Activated CD4-positive, alpha-beta T cell treated with anti-CD3 and anti-CD28 coated beads for 1 hour (primary cell): ENCODE measurements around the gene PPP2R5D.
"Not testable (repeated sequence)": the region's sequence is repeated elsewhere in the genome, so short reads cannot be mapped to it uniquely, and the experiment has no call there.

Source experiments
- DNase-seq: peaks from one replicate; pipeline ENCODE4 v3.0.0-alpha.2; 2020

The PPP2R5D gene

DNA sequence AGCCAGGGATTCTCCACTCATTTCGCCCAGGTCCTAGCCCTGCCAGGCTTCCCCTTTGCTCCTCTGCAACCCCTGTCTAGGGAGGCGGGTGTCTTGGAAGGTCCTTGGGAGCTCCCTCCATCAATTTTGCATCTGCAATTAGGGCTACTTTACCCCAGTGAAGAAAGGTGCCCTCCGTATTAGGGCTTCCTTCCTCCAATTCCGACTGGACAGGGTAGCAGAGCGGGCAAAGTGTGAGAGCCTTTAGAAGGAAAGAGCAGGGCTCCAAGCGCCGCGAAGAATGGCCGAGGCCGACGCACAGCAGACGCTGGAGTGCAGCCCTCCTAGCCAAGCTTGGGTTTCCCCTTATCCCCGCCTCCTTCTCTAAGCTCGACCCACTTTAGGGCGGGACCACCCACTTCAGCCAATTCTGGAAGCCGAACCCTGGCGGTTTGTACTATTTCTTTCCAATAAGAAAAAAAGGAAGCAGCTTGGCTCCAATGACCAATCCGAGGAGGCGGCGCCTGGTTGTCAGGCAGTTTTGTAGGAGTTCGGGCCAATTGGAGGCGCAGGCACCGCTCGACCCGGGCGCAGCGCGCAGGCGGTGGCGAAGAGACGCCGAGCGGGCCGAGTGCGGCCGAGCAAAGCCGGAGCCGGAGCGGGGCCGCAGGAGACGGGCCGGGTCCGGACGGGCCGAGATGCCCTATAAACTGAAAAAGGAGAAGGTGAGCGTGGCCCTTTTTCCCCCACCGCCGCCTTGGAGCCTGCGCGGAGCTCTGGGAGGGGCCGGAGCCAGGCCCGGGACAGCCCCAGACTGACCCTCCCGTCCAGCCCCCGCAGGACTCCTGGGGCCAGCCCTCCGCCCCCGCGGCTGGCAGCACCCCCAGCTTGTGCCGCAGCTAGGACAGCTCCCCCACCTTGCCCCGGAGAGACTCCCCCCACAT is at the start of gene PPP2R5D:
PPP2R5D (plus strand) TSS at position 570 of the 923 bp plus-strand sequence; CDS start at position 678, 108 bp downstream.
- DNase-seq = peak; percentile 93

DNA sequence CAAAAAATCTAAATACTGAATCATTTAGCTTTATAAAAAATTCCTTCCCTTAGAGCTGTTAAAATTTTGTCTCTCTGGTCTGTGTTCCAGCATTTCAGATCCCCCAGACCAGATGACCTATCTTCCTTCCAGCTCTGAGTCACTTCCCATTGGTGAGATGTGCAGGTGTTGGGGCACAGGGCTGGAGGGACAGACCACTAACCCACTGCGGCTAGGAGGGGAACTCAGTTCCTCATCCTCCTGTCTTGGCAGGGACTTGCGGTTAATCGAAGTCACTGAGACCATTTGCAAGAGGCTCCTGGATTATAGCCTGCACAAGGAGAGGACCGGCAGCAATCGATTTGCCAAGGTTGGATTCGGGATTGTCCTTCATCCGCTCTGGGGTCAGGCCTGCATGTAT is 49.0 kb upstream of the PPP2R5D start:
- DNase-seq = no peak

DNA sequence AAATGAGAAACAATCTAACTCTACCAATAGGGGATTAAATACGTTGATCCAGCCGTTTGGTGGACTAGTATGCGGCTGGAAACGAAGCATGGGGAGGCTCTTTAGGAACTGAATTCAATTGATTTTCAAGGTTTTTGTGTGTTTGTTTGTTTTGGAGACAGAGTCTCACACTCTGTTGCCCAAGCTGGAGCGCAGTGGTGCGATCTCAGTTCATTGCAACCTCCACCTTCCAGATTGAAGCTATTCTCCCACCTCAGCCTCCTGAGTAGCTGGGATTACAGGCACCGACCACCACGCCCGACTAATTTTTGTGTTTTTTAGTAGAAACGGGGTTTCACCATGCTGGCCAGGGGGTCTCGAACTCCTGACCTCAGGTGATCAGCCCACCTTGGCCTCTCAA is 48.0 kb upstream of the PPP2R5D start:
- no peak for DNase-seq

DNA sequence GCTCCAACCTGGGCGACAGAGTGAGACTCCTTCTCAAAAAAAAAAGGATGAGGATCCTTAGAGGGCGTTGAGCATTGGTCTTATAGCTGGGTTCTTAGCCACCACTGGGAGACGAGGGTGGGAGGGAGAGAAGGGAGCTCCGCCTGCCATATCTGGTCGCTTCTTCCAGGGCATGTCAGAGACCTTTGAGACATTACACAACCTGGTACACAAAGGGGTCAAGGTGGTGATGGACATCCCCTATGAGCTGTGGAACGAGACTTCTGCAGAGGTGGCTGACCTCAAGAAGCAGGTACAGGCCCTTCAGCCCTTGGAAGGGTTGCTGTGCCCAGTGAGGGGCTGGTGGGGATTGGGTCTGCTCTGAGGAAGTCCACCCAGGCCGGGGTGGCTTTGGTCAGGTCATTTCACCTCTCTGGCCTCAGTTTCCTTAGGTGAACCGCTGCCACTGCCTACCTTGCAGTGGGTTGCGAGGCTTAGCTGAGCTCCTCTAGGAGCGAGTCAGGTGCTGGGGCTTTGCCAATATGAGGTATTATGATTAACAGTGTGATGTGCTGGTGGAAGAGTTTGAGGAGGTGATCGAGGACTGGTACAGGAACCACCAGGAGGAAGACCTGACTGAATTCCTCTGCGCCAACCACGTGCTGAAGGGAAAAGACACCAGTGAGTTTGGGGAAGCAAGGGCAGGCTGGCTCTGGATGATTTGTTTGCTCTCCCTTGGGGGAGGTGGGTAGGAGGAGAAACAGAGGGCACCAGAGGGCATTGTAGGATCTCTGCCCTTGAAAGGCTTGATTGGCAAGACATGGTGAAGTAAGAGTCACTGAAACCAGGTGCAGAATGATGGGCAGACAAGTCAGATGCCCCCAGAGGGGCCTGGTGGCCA is 46.6 kb upstream of the PPP2R5D start:
- DNase-seq = no peak

DNA sequence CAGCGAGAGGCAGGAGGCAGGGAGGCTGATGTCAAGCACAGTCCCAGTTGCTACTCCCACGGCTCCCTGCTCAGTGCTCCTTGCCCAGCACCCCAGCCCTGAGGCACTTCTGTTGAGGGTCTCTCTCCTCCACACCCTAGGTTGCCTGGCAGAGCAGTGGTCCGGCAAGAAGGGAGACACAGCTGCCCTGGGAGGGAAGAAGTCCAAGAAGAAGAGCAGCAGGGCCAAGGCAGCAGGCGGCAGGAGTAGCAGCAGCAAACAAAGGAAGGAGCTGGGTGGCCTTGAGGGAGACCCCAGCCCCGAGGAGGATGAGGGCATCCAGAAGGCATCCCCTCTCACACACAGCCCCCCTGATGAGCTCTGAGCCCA is 46.0 kb upstream of the PPP2R5D start:
- DNase-seq = no peak

DNA sequence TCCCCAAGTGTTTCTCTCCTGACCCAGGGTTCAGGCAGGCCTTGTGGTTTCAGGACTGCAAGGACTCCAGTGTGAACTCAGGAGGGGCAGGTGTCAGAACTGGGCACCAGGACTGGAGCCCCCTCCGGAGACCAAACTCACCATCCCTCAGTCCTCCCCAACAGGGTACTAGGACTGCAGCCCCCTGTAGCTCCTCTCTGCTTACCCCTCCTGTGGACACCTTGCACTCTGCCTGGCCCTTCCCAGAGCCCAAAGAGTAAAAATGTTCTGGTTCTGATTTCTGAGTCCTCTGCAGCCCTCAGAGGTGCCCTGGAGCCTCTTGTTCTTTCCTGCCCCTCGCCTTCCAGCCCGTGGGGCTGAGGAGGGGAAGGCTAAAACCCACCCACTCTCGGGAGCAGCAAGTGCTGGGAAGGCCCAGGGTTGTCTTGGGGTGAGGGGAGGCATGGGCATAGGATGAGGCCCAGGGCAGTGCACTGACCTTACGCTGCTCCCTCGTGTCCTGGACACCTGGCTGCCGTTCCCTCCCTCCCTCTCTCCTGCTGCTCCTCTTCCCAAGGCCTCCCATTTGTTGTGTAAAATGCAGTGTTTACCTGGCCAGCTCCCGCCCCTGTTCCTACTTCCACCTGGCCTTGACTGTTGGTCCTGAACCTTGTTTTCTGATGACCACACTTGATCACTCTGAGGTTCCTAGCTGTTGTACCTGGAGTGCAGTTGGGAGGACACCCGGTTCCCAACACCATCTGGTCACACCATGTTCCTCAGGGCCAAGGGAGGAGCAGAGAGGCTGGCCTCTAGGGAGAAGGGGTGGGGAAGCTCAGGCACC is 45.2 kb upstream of the PPP2R5D start:
- DNase-seq = no peak

DNA sequence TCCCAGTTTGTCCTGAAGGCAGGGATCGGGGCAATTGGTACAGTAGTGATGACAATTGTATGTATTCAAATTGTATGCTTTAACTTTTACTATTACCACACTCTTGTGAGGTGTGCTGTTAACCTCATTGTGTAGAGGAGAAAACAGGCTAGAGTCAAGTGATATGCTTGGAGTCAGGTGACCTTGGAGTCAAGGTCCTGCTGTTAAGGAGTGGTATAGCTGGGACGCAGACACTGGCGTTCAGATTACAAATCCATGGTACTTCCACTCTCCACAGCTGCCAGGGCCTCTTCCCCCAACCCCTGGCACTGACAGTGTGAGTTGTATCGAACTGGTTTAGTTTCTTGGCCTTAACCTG is 44.6 kb upstream of the PPP2R5D start:
- DNase-seq = no peak

DNA sequence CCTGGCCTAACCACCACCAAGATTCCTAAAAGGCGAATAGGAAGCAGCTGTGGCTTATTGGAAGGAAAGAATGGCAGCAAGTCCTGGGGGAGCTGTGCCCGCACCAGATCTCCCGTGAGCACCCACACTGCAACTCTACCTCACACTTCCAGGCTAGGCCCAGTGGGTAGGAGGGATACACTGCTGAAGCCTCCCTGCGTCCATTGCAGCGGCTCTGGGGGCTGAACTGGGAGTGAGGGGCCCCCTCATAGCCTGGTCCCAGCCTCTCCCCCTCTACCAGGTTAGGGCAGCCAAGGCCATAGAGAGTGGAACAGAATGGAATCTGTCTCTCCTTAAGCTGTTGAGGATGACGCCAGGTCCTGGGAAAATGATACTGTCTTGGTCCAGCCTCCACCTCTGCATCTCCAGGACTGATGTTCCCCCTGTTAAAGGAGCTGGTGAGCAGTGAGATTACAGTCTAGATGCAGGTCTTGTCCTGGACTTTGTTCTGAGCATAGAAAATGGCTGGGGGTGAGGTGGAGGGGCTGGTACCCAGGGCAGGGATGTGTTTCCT is 43.8 kb upstream of the PPP2R5D start:
- DNase-seq = no peak

DNA sequence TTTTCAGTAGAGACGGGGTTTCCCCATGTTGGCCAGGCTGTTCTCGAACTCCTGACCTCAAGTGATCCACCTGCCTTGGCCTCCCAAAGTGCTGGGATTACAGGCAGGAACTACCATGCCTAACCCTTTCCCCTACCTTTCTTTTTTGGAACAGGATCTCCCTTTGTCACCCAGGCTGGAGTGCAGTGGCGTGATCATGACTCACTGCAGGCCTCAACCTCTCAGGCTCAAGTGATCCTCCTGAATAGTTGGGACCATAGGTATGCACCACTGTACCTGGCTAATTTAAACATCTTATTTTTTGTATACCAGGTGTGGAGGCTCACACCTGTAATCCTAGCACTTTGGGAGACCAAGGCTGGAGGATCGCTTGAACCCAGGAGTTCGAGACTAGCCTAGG is 43.0 kb upstream of the PPP2R5D start:
- not testable (repeated sequence) for DNase-seq

DNA sequence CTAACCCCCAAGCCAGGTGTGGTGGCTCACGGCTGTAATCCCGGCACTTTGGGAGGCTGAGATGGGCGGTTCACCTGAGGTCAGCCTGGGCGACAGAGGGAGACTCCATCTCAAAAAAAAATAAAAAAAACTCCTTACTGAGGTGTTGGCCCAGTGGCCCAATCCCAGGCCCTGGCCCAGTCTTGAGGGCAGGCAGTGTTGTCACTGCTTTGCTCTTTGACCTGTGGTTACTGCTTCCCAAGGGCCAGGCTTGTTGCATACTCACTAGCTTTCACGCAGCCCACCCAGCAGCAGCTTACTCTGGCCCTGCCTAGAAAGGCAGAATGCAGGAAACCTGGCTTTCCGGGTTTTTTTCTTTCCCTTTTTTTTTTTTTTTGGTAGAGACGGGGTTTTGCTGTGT is 41.9 kb upstream of the PPP2R5D start:
- no peak for DNase-seq

DNA sequence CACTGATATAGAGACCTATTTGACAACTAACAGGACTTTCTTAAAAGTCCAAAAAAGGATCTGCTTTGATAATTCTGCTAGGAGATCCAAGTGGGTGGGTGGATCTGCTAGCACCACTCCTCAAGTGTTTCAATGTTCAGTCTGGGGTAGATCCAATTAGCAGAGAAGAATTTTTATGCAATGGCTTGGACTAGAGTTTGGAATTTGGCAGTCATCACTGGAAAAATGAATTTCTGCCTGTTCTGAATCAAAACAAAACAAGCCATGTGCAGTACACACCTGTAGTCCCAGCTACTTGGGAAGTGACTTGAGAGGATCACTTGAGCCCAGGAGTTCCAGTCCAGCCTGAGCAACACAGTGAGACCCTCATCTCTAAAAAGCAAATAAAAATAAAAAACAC is 36.4 kb upstream of the PPP2R5D start:
- no peak for DNase-seq

DNA sequence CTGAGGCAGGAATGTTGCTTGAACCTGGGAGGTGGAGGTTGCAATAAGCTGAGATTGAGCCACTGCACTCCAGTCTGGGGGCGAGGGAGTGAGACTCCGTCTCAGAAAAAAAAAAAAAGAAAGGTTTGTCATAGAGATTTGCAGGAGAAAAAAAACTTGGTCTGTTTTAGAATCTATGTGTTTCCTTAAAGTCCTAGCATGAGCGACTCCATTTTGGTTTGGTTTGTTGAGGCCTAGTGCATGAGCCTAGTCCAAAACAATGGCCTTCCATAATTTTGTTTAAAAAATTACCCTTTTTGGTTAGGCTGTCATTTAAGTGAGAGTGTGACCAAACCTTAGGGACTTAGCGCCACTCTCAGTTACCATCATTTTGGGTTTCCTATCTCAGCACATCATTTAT is 32.0 kb upstream of the PPP2R5D start:
- no peak for DNase-seq

DNA sequence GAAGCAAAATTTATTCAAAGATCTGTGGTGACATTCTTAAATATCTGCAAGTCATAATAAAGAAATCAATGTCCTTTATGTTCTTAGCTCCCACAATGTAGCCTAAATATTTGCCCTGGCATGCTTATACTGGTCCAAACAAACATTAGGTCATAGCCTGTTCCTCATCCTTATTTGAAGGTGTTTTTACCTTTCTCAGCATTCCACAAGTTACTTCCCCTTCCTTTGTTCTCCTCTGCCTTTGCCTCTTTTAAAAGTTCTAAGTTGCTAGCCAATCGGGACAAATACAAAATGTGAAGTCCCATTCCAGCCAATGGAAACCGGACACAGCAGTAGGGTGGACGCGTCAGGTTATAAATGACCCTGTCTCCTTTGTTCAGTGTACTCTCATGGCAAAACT is 30.0 kb upstream of the PPP2R5D start:
- not testable (repeated sequence) for DNase-seq

DNA sequence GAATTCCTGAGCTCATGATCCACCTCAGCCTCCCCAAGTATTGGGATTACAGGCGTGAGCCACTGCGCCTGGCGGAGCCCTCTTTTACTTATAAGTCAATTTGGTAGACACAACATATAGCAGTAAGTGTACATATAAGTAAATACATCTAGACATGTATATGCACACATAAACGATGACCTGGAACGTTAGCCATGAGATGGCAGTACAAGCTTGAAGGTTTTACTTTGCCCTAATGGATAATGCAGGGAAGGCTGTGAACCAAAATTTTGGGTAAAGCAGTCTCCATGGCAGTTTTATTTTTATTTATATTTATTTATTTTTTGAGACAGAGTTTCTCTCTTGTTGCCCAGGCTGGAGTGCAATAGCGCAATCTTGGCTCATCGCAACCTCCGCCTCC is 26.2 kb upstream of the PPP2R5D start:
- no peak for DNase-seq

DNA sequence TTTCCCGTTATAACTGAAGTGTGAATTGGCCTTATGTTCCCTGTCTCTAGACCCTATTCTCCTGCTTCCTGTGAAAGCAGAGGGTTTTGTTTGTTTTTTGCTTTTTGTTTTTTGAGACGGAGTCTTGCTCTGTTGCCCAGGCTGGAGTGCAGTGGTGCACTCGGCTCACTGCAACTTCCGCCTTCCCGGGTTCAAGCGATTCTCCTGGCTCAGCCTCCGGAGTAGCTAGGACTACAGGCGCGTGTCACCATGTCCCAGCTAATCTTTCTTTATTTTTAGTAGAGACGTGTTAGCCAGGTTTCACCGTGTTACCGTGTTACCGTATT is 24.5 kb upstream of the PPP2R5D start:
- no peak for DNase-seq

DNA sequence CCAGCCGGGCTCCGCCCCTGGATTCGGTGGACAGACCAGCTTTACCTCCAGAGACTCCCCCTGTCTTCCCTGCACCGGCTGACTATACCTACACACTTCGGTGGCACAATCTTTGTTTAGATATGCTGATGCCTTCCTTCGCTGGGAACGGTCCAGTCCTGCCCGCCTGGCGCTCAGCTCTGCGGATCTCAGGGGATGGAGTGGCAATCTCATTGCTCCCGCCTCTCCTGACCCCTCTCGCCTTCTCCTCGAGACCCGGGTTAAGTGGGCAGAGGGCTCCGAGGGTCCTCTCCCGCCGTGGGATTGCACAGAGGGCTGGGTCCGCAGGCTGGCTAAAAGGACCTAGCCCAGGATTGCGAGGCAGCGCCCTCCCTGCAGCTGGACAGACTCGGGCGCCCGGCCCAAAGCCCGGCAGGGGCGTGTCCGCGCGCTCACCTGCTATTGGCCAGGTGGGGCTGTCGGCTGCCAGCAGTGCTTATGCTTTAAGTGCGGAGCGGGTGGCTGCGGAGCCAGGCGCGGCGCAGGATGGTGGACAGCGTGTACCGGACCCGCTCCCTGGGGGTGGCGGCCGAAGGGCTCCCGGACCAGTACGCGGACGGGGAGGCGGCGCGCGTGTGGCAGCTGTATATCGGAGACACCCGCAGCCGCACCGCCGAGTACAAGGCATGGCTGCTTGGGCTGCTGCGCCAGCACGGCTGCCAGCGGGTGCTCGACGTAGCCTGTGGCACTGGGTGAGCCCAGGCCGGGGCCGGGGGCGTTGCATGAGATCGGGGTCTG is 23.9 kb upstream of the PPP2R5D start, which contains the start of gene GNMT:
GNMT (plus strand) TSS at position 512 of the 777 bp plus-strand sequence; CDS start at position 526, 14 bp downstream.
- DNase-seq = peak; percentile 18

DNA sequence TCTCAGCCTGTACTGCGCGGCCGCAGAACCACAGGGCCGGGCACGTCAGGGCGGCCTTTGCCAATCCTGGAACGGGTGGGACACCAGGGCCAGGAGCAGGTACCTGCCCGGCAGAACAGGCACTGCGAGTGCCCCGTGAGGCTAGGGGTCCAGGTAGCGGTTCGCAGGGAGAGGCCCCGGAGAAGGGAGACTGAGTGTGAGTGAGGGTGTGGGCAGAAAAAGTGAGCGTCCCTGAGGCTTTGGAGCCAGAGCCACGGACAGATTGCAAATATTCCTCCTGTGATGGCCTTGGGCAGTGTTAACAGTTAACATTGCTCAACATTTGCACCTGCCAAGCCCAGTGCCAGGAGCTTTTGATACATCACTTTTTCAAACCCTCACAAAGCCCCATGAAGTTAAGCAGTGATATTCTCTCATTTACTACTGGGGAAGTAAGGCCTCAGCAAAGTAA is 23.3 kb upstream of the PPP2R5D start:
- no peak for DNase-seq

DNA sequence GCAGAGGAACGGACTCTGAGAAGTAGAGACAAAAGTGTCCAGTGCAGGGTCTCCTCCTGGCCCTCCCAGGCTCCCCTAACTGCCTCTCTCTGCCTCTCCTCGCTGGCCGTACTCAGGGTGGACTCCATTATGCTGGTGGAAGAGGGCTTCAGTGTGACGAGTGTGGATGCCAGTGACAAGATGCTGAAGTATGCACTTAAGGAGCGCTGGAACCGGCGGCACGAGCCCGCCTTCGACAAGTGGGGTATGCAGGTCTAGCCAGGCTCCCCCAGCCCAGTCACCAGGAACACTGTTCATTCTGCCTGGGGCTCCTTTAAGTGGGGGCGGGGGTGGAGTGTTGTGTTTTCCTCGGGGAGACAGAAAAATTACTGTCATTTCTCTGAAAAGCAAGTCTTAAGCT is 22.3 kb upstream of the PPP2R5D start:
- no peak for DNase-seq

DNA sequence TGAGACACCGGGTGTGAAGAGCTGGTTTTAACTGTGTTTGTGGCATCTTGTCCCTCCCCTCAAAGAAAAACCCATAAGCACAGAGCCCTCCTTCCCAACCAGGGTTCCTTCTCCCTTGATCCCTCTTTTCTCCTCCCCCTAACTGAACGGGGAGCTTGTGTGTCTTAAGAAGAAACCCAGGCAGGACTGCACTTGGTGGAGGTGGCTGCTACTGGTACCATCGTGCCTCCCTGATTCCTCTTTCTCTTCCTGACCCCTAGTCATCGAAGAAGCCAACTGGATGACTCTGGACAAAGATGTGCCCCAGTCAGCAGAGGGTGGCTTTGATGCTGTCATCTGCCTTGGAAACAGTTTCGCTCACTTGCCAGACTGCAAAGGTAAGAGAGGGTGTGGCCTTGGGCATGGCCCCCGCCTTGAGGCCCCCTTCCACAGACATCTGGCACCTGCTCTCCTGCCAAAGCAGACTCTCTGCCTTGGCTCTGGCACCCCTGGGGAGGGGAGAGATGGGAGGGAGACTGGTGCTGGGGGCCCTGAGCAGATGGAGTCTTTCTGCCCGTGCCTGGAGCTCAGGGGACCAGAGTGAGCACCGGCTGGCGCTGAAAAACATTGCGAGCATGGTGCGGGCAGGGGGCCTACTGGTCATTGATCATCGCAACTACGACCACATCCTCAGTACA is 21.7 kb upstream of the PPP2R5D start:
- no peak for DNase-seq

DNA sequence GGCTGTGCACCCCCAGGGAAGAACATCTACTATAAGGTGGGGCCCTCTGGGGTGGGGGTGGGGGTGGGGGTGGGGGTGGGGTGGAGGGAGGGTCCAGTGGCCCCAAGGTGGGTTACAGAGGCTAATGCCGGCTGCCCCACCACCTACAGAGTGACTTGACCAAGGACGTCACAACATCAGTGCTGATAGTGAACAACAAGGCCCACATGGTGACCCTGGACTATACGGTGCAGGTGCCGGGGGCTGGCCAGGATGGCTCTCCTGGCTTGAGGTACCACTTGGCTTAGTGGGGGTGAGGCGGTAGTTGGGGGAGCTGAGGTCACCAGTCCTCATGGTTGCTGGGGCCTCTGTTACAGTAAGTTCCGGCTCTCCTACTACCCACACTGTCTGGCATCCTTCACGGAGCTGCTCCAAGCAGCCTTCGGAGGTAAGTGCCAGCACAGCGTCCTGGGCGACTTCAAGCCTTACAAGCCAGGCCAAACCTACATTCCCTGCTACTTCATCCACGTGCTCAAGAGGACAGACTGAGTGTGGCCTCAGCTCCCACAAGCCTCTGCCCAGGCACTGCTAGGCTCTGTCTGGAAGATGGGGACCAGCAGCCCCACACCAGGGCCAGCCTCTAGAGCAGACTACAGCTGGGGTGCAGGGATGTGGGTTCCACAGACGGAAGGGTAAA is 21.1 kb upstream of the PPP2R5D start:
- DNase-seq = no peak
